HCT116 (cell line): ENCODE data around the gene KRT77. TPM values are rescaled to one million over a fixed set of nuclear protein-coding genes. Genes with fewer than 3 reads are reported as not detected.

Experiments used
- ATAC-seq: fragments of 200-7000 bp; cut with Tn5 transposase; 2 replicates; pipeline ENCODE4 v1.9.1; 2020; ENCODE audit warnings: mild to moderate bottlenecking, moderate library complexity
- BruUV-seq: library from RNA; stranded (reverse); fragments of 400-500 nt; replicated peaks from 2 replicates; lab custom pipeline; 2021; lab: Mats Ljungman, UMichigan
- CTCF ChIA-PET: fragments of 300-600 bp; sonication (Branson Sonifier 250); formaldehyde crosslinking; loops from one replicate; lab custom pipeline; 2021; ENCODE audit warnings: antibody characterized with exemption; lab: Charles Lee
- POLR2A ChIA-PET: fragments of 300-600, 350-600 bp; sonication (Branson Sonifier 250); formaldehyde crosslinking; loops from one replicate; lab custom pipeline; 2021; ENCODE audit warnings: antibody characterized with exemption; lab: Charles Lee
- RAD21 ChIA-PET, 2 experiments: fragments of 300-600 bp; sonication (Branson Sonifier 250); formaldehyde crosslinking; loops; one replicate each; lab custom pipeline; 2023; ENCODE audit warnings: low total read pairs in 2 of 2; ENCODE audit not compliant: uncharacterized antibody in 2 of 2, unreplicated experiment in 2 of 2, low non-redundant PET in 1 of 2; lab: Charles Lee
- DNase-seq: peaks from one replicate; pipeline ENCODE4 v3.0.0-alpha.2; 2010; ENCODE audit warnings: low read depth, low spot score
- H2AFZ ChIP-seq: fragments of 200-600 bp; shearing (Covaris generic), sonication (generic); 2 replicates; pipeline ENCODE4 v1.6.1; 2017; ENCODE audit warnings: low read depth, mixed run types, mixed read lengths, antibody characterized with exemption, low read length; ENCODE audit not compliant: poor library complexity, severe bottlenecking
- H3K27ac ChIP-seq: 2 replicates; pipeline ENCODE4 v1.5.1; 2012; ENCODE audit warnings: low read depth, low read length
- H3K27me3 ChIP-seq: fragments of 200-600 bp; sonication (generic); 2 replicates; pipeline ENCODE4 v1.6.1; 2016; ENCODE audit warnings: mixed run types, low read length, mixed read lengths; ENCODE audit not compliant: insufficient read depth
- H3K36me3 ChIP-seq, 2 experiments: fragments of 200-500 bp in 1 of 2; fragments of 200-600 bp in 1 of 2; sonication (Bioruptor generic) in 1 of 2; sonication (generic) in 1 of 2; 2 replicates each; pipeline versions ENCODE4 v1.5.1 to v1.6.1; 2014 to 2016; ENCODE audit warnings: low read length in 2 of 2, inconsistent platforms in 1 of 2, mixed read lengths in 1 of 2, mixed run types in 1 of 2; ENCODE audit not compliant: insufficient read depth in 2 of 2, control insufficient read depth in 1 of 2
- H3K4me1 ChIP-seq, 2 experiments: fragments of 200-600 bp in 1 of 2; sonication (generic) in 1 of 2; 2 replicates each; pipeline versions ENCODE4 v1.5.1 to v1.6.1; 2012 to 2017; ENCODE audit warnings: low read length in 2 of 2, inconsistent platforms in 1 of 2, mild to moderate bottlenecking in 1 of 2, mixed read lengths in 1 of 2, mixed run types in 1 of 2, moderate library complexity in 1 of 2; ENCODE audit not compliant: insufficient read depth in 2 of 2, control insufficient read depth in 1 of 2
- H3K4me2 ChIP-seq: fragments of 200-600 bp; sonication (generic); 2 replicates; pipeline ENCODE4 v1.6.1; 2017; ENCODE audit warnings: mixed run types, low read length, mixed read lengths
- H3K4me3 ChIP-seq, 2 experiments: fragments of 200-600 bp in 1 of 2; sonication (generic) in 1 of 2; replicated peaks in 1 of 2; 2 replicates each; pipeline ENCODE4 v1.5.1; 2011 to 2016; ENCODE audit warnings: low read length in 2 of 2, control low read depth in 1 of 2, low read depth in 1 of 2, mild to moderate bottlenecking in 1 of 2, mixed read lengths in 1 of 2, mixed run types in 1 of 2
- H3K79me2 ChIP-seq: fragments of 200-600 bp; sonication (generic); 2 replicates; pipeline ENCODE4 v1.6.1; 2017; ENCODE audit warnings: mild to moderate bottlenecking, mixed run types, low read length, moderate library complexity, mixed read lengths; ENCODE audit not compliant: insufficient read depth
- H3K9ac ChIP-seq: fragments of 200-600 bp; sonication (generic); 2 replicates; pipeline ENCODE4 v1.6.1; 2016; ENCODE audit warnings: low read length, mixed read lengths
- H3K9me2 ChIP-seq: fragments of 200-600 bp; sonication (generic), shearing (Covaris generic); 2 replicates; pipeline ENCODE4 v1.6.1; 2017; ENCODE audit warnings: mixed run types, mild to moderate bottlenecking, moderate library complexity; ENCODE audit not compliant: insufficient read depth
- H3K9me3 ChIP-seq, 2 experiments: fragments of 200-500 bp in 1 of 2; fragments of 200-600 bp in 1 of 2; sonication (Bioruptor generic) in 1 of 2; sonication (generic) in 1 of 2; 2 replicates each; pipeline ENCODE4 v1.6.1; 2014 to 2017; ENCODE audit warnings: low read length in 2 of 2, mixed read lengths in 2 of 2, inconsistent platforms in 1 of 2, low read depth in 1 of 2, mild to moderate bottlenecking in 1 of 2, mixed run types in 1 of 2, moderate library complexity in 1 of 2; ENCODE audit not compliant: control insufficient read depth in 1 of 2, insufficient read depth in 1 of 2
- H4K20me1 ChIP-seq: fragments of 200-600 bp; sonication (generic), shearing (Covaris generic); 2 replicates; pipeline ENCODE4 v1.6.1; 2017; ENCODE audit warnings: mixed run types, mild to moderate bottlenecking, moderate library complexity; ENCODE audit not compliant: insufficient read depth
- CBX3 ChIP-seq: IDR thresholded peaks from 2 replicates; pipeline ENCODE4 v1.6.1; 2012; ENCODE audit warnings: low read depth
- CEBPB ChIP-seq: IDR thresholded peaks from 2 replicates; pipeline ENCODE4 v1.6.1; 2012; ENCODE audit warnings: low read depth
- EGR1 ChIP-seq: IDR thresholded peaks from 2 replicates; pipeline ENCODE4 v1.6.1; 2012; ENCODE audit warnings: low read depth
- ELF1 ChIP-seq: IDR thresholded peaks from 2 replicates; pipeline ENCODE4 v1.6.1; 2012; ENCODE audit warnings: low read depth, borderline replicate concordance
- EZH2 ChIP-seq: fragments of 200-600 bp; sonication (generic); IDR thresholded peaks from 2 replicates; pipeline ENCODE4 v1.6.1; 2017; ENCODE audit warnings: antibody characterized with exemption, mixed run types
- EZH2phosphoT487 ChIP-seq: fragments of 200-600 bp; IDR thresholded peaks from 2 replicates; pipeline ENCODE4 v1.6.1; 2018; ENCODE audit warnings: antibody characterized with exemption, borderline replicate concordance
- FOSL1 ChIP-seq: IDR thresholded peaks from 2 replicates; pipeline ENCODE4 v1.6.1; 2012; ENCODE audit warnings: low read depth
- JUND ChIP-seq: IDR thresholded peaks from 2 replicates; pipeline ENCODE4 v1.6.1; 2012
- POLR2A ChIP-seq: IDR thresholded peaks from 2 replicates; pipeline ENCODE4 v1.7.0; 2011; ENCODE audit warnings: borderline replicate concordance; ENCODE audit not compliant: insufficient read depth, insufficient read length; ENCODE audit errors: extremely low read depth
- POLR2AphosphoS5 ChIP-seq: IDR thresholded peaks from 2 replicates; pipeline ENCODE4 v1.6.1; 2011; ENCODE audit warnings: mild to moderate bottlenecking, low read depth, low read length, moderate library complexity
- RAD21 ChIP-seq: IDR thresholded peaks from 2 replicates; pipeline ENCODE4 v1.6.1; 2012; ENCODE audit warnings: low read depth, mild to moderate bottlenecking
- REST ChIP-seq: IDR thresholded peaks from 2 replicates; pipeline ENCODE4 v1.6.1; 2012; ENCODE audit warnings: low read depth
- SIN3A ChIP-seq: IDR thresholded peaks from 2 replicates; pipeline ENCODE4 v1.6.1; 2012; ENCODE audit warnings: low read depth
- SRF ChIP-seq: IDR thresholded peaks from 2 replicates; pipeline ENCODE4 v1.6.1; 2012; ENCODE audit warnings: low read depth
- YY1 ChIP-seq: IDR thresholded peaks from 2 replicates; pipeline ENCODE4 v1.6.1; 2011; ENCODE audit warnings: low read length, low read depth, moderate library complexity, mild to moderate bottlenecking; ENCODE audit not compliant: insufficient replicate concordance; ENCODE audit errors: extremely low read depth
- ZBTB33 ChIP-seq: IDR thresholded peaks from 2 replicates; pipeline ENCODE4 v1.6.1; 2011; ENCODE audit warnings: mild to moderate bottlenecking, low read length, moderate library complexity; ENCODE audit not compliant: insufficient replicate concordance; ENCODE audit errors: extremely low read depth
- ZFX ChIP-seq: fragments of 450-650 bp; IDR thresholded peaks from 2 replicates; pipeline ENCODE4 v1.6.1; 2017
- intact Hi-C: fragments of 100-400 bp; cut with micrococcal nuclease; formaldehyde crosslinking; loops from 2 replicates; pipeline ENCODE4 v1.10.0; 2022
- total RNA-seq: library from RNA; stranded (reverse); gene quantifications from one replicate; pipeline ENCODE4 v1.2.1, GENCODE V29; 2021; ENCODE audit not compliant: unreplicated experiment
- TF ChIP-seq, protein P1 (sequence below), 3 experiments: fragments of 200-600 bp in 1 of 3; sonication (generic) in 1 of 3; IDR thresholded peaks in 2 of 3; conservative IDR thresholded peaks in 1 of 3; 2 replicates each; pipeline ENCODE4 v1.5.1; 2012 to 2017; ENCODE audit warnings: low read depth in 2 of 3, low read length in 2 of 3, antibody characterized with exemption in 1 of 3, borderline replicate concordance in 1 of 3, control low read depth in 1 of 3, mild to moderate bottlenecking in 1 of 3, mixed read lengths in 1 of 3, mixed run types in 1 of 3, moderate library complexity in 1 of 3; ENCODE audit not compliant: insufficient read depth in 1 of 3

The KRT77 gene
- total RNA-seq, 1 experiment from 2014 or later: not detected

DNA sequence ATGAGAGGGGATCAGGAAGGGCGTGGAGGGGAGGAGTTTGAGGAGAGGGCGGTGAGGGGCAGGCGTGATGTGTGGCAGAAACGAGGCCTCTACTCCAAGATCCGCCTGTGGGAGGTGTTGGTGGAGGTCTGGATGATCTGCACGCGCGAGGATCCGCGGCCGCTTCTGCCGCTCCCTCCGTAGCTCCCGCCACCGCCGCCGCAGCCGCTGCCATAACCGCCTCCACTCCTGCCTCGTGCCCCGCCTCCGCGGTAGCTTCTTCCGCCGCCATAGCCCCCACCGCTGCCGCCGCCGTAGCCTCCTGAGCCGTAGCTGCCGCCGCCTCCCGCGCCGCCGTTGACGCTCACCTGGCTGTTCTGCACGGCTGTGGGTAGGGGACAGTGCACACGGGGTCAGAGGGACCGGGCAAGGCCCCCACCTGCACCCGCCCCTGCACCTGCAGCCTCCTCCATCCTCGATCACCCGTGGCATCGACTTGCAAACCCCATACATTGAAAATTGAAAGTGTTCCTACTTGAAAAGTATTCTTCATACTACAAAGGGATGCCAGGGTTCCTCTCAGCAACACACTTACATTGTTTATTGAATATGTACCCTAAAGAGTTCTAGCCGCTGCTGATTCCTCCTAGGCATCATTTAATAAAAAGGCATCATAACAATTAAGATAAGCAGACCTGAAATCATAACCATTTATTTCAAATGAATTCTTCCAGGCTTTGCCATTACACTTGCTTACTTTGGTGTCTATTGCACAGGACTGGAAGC, 12.1 kb downstream of the KRT77 start:
- ChIA-PET CTCF (no interaction called here), POLR2A (no interaction called here), RAD21 (no interaction called here)
- Histone ChIP-seq H3K4me1 (peaks cover 2 to 17% of the 10 kb centered on the region in 2 experiments; a peak in 3 of 4 replicates), H3K79me2 (no peaks in the 10 kb centered on the region), H3K27me3 (peaks cover 3% of the 10 kb centered on the region; the same call in 1 of the 2 replicates), H3K27ac (no peak overlapping the region), H3K4me2 (no peak overlapping the region), H2AFZ (no peak overlapping the region), H3K9me2 (no peaks in the 10 kb centered on the region), H3K9me3 (no peaks in the 10 kb centered on the region), H3K4me3 (no peak overlapping the region), H3K36me3 (no peaks in the 10 kb centered on the region), H3K9ac (no peak overlapping the region), H4K20me1 (no peaks in the 10 kb centered on the region)
- DNase-seq (no peak), ATAC-seq (no peak)
- BruUV-seq: no TSS peak
- intact Hi-C loops: no loop called here
- TF ChIP-seq REST (no peak), POLR2A (no peak), ZFX (no peak), EZH2 (no peak), CBX3 (no peak), POLR2AphosphoS5 (no peak), EZH2phosphoT487 (no peak), ZBTB33 (no peak), JUND (no peak), SIN3A (no peak), CEBPB (no peak), ELF1 (no peak), FOSL1 (no peak), EGR1 (no peak), YY1 (no peak), RAD21 (no peak), SRF (no peak)
- TF ChIP-seq, protein P1, sequence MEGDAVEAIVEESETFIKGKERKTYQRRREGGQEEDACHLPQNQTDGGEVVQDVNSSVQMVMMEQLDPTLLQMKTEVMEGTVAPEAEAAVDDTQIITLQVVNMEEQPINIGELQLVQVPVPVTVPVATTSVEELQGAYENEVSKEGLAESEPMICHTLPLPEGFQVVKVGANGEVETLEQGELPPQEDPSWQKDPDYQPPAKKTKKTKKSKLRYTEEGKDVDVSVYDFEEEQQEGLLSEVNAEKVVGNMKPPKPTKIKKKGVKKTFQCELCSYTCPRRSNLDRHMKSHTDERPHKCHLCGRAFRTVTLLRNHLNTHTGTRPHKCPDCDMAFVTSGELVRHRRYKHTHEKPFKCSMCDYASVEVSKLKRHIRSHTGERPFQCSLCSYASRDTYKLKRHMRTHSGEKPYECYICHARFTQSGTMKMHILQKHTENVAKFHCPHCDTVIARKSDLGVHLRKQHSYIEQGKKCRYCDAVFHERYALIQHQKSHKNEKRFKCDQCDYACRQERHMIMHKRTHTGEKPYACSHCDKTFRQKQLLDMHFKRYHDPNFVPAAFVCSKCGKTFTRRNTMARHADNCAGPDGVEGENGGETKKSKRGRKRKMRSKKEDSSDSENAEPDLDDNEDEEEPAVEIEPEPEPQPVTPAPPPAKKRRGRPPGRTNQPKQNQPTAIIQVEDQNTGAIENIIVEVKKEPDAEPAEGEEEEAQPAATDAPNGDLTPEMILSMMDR (IDR thresholded peaks at IDR 0.05 in 2 of 3, conservative IDR thresholded peaks at IDR 0.05 in 1 of 3; ENCODE audit: borderline replicate concordance in 1 of 3, insufficient read depth in 1 of 3, low read depth in 2 of 3, low read length in 2 of 3): no peak
